GM13977 (cell line): ENCODE measurements around the gene CAP1.

Experiments
- DNase-seq: peaks from one replicate; pipeline ENCODE4 v3.0.0; 2012; ENCODE audit warnings: low spot score
- CTCF ChIP-seq: IDR thresholded peaks from 2 replicates; pipeline ENCODE4 v1.5.1; 2012; ENCODE audit warnings: mild to moderate bottlenecking, control low read depth; ENCODE audit not compliant: insufficient read depth; ENCODE audit errors: extremely low read depth, missing control alignments
- in situ Hi-C: fragments of 300-500 bp; cut with MboI; formaldehyde crosslinking; loops from one replicate; pipeline ENCODE4 v1.12.0; 2022; ENCODE audit warnings: low sequenced_read_pairs, low pct_unique_long_range_greater_than_20kb, mixed read lengths, inconsistent platforms; ENCODE audit not compliant: unreplicated experiment

CAP1 gene

GRCh38 chr1:40102038-40102437 lies 61.5 kb downstream of the CAP1 start:
- no peak for TF ChIP-seq CTCF
- DNase-seq: no peak
- in situ Hi-C loops: no loop called here

- DNase-seq: no peak
- in situ Hi-C loops: no loop called here
- no peak for TF ChIP-seq CTCF
These were observed 62.4 kb downstream of the CAP1 start for GRCh38 chr1:40102896-40103295.

- no peak for TF ChIP-seq CTCF
- in situ Hi-C loops: no loop called here
- DNase-seq: no peak
These were observed 64.5 kb downstream of the CAP1 start for GRCh38 chr1:40105028-40105427.

GRCh38 chr1:40107290-40107959 lies 66.9 kb downstream of the CAP1 start:
- in situ Hi-C loops: no loop called here
- TF ChIP-seq CTCF: no peak
- DNase-seq: no peak

- DNase-seq: no peak
These were observed 69.9 kb downstream of the CAP1 start for GRCh38 chr1:40110389-40110788.

GRCh38 chr1:40114400-40114799 lies 73.9 kb downstream of the CAP1 start:
- DNase-seq: no peak
- in situ Hi-C loops: no loop called here
- TF ChIP-seq CTCF: no peak

More at GRCh38 chr1:40110389-40110788, 69.9 kb downstream of the CAP1 start:
- no peak for TF ChIP-seq CTCF
- in situ Hi-C loops: no loop called here
